Neuronal stem cell (in vitro differentiated cells): ENCODE data around the gene CEP152.

ENCODE experiments used
- DNase-seq: peaks from one replicate; pipeline ENCODE4 v3.0.0-alpha.2; 2013; ENCODE audit warnings: low spot score
- H2AFZ ChIP-seq: one replicate; pipeline ENCODE4 v1.6.1; 2013; ENCODE audit warnings: mild to moderate bottlenecking, low read length, inconsistent platforms
- H2AK5ac ChIP-seq: 2 replicates; pipeline ENCODE4 v1.6.1; 2013; ENCODE audit warnings: low read depth, mild to moderate bottlenecking, inconsistent platforms, low read length, moderate library complexity, mixed read lengths
- H2BK120ac ChIP-seq: 2 replicates; pipeline ENCODE4 v1.6.1; 2013; ENCODE audit warnings: low read depth, mild to moderate bottlenecking, inconsistent platforms, low read length, moderate library complexity, mixed read lengths
- H2BK12ac ChIP-seq: one replicate; pipeline ENCODE4 v1.6.1; 2013; ENCODE audit warnings: low read length, inconsistent platforms
- H2BK15ac ChIP-seq: 2 replicates; pipeline ENCODE4 v1.6.1; 2013; ENCODE audit warnings: mild to moderate bottlenecking, low read length, inconsistent platforms, mixed read lengths
- H2BK5ac ChIP-seq: one replicate; pipeline ENCODE4 v1.6.1; 2013; ENCODE audit warnings: inconsistent platforms, mild to moderate bottlenecking, low read length, moderate library complexity
- H3K14ac ChIP-seq: one replicate; pipeline ENCODE4 v1.6.1; 2013; ENCODE audit warnings: low read length, inconsistent platforms
- H3K18ac ChIP-seq: 2 replicates; pipeline ENCODE4 v1.6.1; 2013; ENCODE audit warnings: low read length, inconsistent platforms
- H3K23ac ChIP-seq: 2 replicates; pipeline ENCODE4 v1.6.1; 2013; ENCODE audit warnings: low read depth, mild to moderate bottlenecking, mixed read lengths, low read length, inconsistent platforms; ENCODE audit not compliant: poor library complexity
- H3K27ac ChIP-seq: replicated peaks from 3 replicates; pipeline ENCODE4 v1.5.1; 2013; ENCODE audit warnings: low read length, inconsistent platforms
- H3K27me3 ChIP-seq, 3 experiments: 2 replicates each; pipeline ENCODE4 v1.6.1; 2013; ENCODE audit warnings: low read length in 3 of 3, mild to moderate bottlenecking in 2 of 3, inconsistent platforms in 1 of 3, low read depth in 1 of 3, mixed read lengths in 1 of 3, moderate library complexity in 1 of 3; ENCODE audit not compliant: control insufficient read depth in 3 of 3, insufficient read depth in 3 of 3
- H3K36me3 ChIP-seq, 2 donors: replicated peaks in 1 of 2; 2 replicates each; pipeline ENCODE4 v1.6.1; 2013; ENCODE audit warnings: low read length in 2 of 2; ENCODE audit not compliant: control insufficient read depth in 2 of 2, insufficient read depth in 2 of 2
- H3K4ac ChIP-seq: 2 replicates; pipeline ENCODE4 v1.6.1; 2013; ENCODE audit warnings: inconsistent platforms, mild to moderate bottlenecking, low read length, moderate library complexity
- H3K4me1 ChIP-seq, 2 donors: 1 replicate in 1 of 2; 2 replicates in 1 of 2; pipeline ENCODE4 v1.6.1; 2013; ENCODE audit warnings: low read length in 2 of 2, low read depth in 1 of 2; ENCODE audit not compliant: control insufficient read depth in 2 of 2, insufficient read depth in 1 of 2
- H3K4me2 ChIP-seq: one replicate; pipeline ENCODE4 v1.6.1; 2013; ENCODE audit warnings: mild to moderate bottlenecking, low read length, inconsistent platforms; ENCODE audit not compliant: insufficient read depth, poor library complexity, severe bottlenecking
- H3K4me3 ChIP-seq, 2 donors: 2 replicates each; pipeline ENCODE4 v1.5.1; 2013; ENCODE audit warnings: low read length in 2 of 2, mild to moderate bottlenecking in 2 of 2, inconsistent platforms in 1 of 2, moderate library complexity in 1 of 2
- H3K79me1 ChIP-seq: one replicate; pipeline ENCODE4 v1.6.1; 2013; ENCODE audit warnings: low read depth, mild to moderate bottlenecking, inconsistent platforms, low read length, moderate library complexity
- H3K9ac ChIP-seq: one replicate; pipeline ENCODE4 v1.6.1; 2013; ENCODE audit warnings: mild to moderate bottlenecking, low read depth, low read length, inconsistent platforms; ENCODE audit not compliant: poor library complexity
- H3K9me3 ChIP-seq, 2 donors: replicated peaks in 1 of 2; 2 replicates each; pipeline versions ENCODE3 to v1.6.1; 2013; ENCODE audit warnings: low read length in 2 of 2, mild to moderate bottlenecking in 2 of 2, inconsistent platforms in 1 of 2, low read depth in 1 of 2, mixed read lengths in 1 of 2, moderate library complexity in 1 of 2; ENCODE audit not compliant: control insufficient read depth in 2 of 2, insufficient read depth in 1 of 2
- H4K8ac ChIP-seq: one replicate; pipeline ENCODE4 v1.6.1; 2013; ENCODE audit warnings: low read depth, mild to moderate bottlenecking, inconsistent platforms, low read length, moderate library complexity
- H4K91ac ChIP-seq: one replicate; pipeline ENCODE4 v1.6.1; 2013; ENCODE audit warnings: low read length, low read depth, mild to moderate bottlenecking, inconsistent platforms; ENCODE audit not compliant: poor library complexity
- WGBS, 2 donors: extraction: QIAGEN DNeasy Blood & Tissue Kit; methylation state at CpG; one replicate each; pipeline ENCODE4 v1.1.7; 2013; ENCODE audit warnings: missing lambda C conversion rate in 2 of 2, mixed read lengths in 1 of 2; ENCODE audit not compliant: insufficient read length in 2 of 2, insufficient replicate concordance in 1 of 2; ENCODE audit errors: extremely low coverage in 2 of 2; 5-methylcytosine and 5-hydroxymethylcytosine counted together

Gene CEP152

DNA sequence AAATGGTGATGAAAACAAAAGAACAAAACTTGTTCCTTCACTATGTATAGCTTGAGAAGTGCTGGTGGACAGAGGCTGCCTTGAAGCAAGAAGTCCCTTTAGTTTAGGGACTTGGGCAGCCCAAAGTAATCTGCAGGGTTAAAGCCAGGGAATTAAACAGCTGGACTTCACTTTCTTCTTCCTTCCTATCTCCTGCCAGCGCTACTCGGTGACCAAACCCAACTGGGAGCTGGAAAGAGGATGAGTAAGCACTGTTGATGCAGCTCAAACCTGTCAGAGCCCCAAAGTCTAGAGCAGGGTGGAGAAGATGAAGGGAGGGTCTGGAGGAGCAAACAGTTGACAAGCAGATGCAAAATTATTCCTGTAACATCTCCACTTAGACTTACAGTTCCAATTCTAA, 92.2 kb downstream of the CEP152 start:
- Histone ChIP-seq H3K4me1 (no peaks in the 10 kb centered on the region), H4K91ac (no peak overlapping the region), H3K9me3 (peaks cover 2 to 8% of the 10 kb centered on the region in 2 donors), H3K4ac (no peak overlapping the region), H3K4me2 (no peak overlapping the region), H2BK15ac (no peak overlapping the region), H3K4me3 (no peak overlapping the region), H3K14ac (no peak overlapping the region), H2AFZ (no peak overlapping the region), H3K18ac (no peak overlapping the region), H3K27me3 (no peaks in the 10 kb centered on the region), H3K36me3 (no peaks in the 10 kb centered on the region), H4K8ac (no peak overlapping the region), H2BK120ac (no peak overlapping the region), H3K79me1 (no peaks in the 10 kb centered on the region), H2BK5ac (no peak overlapping the region), H3K9ac (no peak overlapping the region), H2AK5ac (no peak overlapping the region), H3K27ac (no peak overlapping the region), H3K23ac (no peak overlapping the region), H2BK12ac (no peak overlapping the region)
- WGBS, 2 donors = no CpG with 5 or more reads among the region's 2 CpGs
- no peak for DNase-seq

DNA sequence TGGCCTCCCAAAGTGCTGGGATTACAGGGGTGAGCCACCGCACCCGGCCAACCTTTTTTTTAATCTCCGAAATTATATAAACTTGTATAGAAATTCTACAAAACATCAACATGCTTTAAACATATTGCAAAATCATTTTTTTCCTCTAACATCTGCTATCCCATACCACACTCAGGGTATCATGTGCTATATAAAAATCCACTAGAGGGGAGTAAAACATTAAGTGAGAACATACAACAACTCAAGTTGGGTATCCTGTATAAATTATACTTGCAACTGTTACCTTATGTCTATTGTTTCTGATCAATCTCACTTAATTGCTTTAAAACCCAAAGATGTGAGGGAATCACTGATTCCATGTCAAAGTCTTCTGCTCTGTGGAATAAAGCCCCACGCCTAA, 93.4 kb downstream of the CEP152 start:
- H2AFZ ChIP-seq = no peak overlapping the region
- no peak overlapping the region for H3K4me2 ChIP-seq
- H3K27me3 ChIP-seq = no peaks in the 10 kb centered on the region
- no peak overlapping the region for H3K4me3 ChIP-seq
- H4K91ac ChIP-seq = no peak overlapping the region
- no peak overlapping the region for H2BK12ac ChIP-seq
- no peak overlapping the region for H3K23ac ChIP-seq
- H3K9ac ChIP-seq = no peak overlapping the region
- H2BK15ac ChIP-seq = no peak overlapping the region
- H3K27ac ChIP-seq = no peak overlapping the region
- WGBS, 2 donors = no CpG with 5 or more reads among the region's 4 CpGs
- no peak overlapping the region for H4K8ac ChIP-seq
- H3K14ac ChIP-seq = no peak overlapping the region
- DNase-seq = no peak
- peaks cover 2 to 8% of the 10 kb centered on the region in 2 donors for H3K9me3 ChIP-seq
- H3K4ac ChIP-seq = no peak overlapping the region
- H2BK120ac ChIP-seq = no peak overlapping the region
- no peaks in the 10 kb centered on the region for H3K79me1 ChIP-seq
- no peak overlapping the region for H2BK5ac ChIP-seq
- H3K4me1 ChIP-seq = no peaks in the 10 kb centered on the region
- no peak overlapping the region for H2AK5ac ChIP-seq
- H3K18ac ChIP-seq = no peak overlapping the region
- H3K36me3 ChIP-seq = no peaks in the 10 kb centered on the region

DNA sequence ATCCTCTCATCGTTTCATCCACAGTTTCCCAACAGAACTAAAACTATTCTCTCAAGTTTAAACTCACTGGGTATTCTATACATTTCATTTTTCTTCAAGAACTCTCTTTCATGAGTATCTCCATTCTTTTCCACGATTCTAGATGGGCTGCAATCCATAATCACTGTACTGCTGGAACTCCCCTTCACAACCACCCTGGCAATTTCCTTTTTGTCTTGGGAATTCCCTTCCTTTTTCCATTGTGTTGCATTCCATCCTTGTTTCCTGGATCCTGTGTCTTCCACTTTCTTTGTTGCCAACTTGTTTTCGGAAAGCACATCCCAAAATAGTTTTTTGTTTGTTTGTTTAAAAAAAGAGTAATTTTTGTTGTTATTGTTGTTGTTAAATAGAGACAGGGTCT, 98.3 kb downstream of the CEP152 start:
- H2BK15ac ChIP-seq = no peak overlapping the region
- H3K27me3 ChIP-seq = no peaks in the 10 kb centered on the region
- no peak overlapping the region for H3K4ac ChIP-seq
- no peak overlapping the region for H4K91ac ChIP-seq
- no peak overlapping the region for H2AK5ac ChIP-seq
- no peaks in the 10 kb centered on the region for H3K79me1 ChIP-seq
- H3K4me3 ChIP-seq = no peak overlapping the region
- H4K8ac ChIP-seq = no peak overlapping the region
- H3K18ac ChIP-seq = no peak overlapping the region
- no peak overlapping the region for H3K14ac ChIP-seq
- no peak overlapping the region for H2BK12ac ChIP-seq
- no peak overlapping the region for H3K9ac ChIP-seq
- H3K4me2 ChIP-seq = no peak overlapping the region
- H2BK120ac ChIP-seq = no peak overlapping the region
- H3K9me3 ChIP-seq = peaks cover 2 to 8% of the 10 kb centered on the region in 2 donors
- H3K36me3 ChIP-seq = no peaks in the 10 kb centered on the region
- no peaks in the 10 kb centered on the region for H3K4me1 ChIP-seq
- no peak overlapping the region for H2AFZ ChIP-seq
- H2BK5ac ChIP-seq = no peak overlapping the region
- WGBS, 2 donors = 100% methylated on average over 1 of the region's 3 CpGs; no CpG with 5 or more reads in 1 of the 2 donors
- no peak overlapping the region for H3K23ac ChIP-seq
- no peak for DNase-seq
- H3K27ac ChIP-seq = no peak overlapping the region

DNA sequence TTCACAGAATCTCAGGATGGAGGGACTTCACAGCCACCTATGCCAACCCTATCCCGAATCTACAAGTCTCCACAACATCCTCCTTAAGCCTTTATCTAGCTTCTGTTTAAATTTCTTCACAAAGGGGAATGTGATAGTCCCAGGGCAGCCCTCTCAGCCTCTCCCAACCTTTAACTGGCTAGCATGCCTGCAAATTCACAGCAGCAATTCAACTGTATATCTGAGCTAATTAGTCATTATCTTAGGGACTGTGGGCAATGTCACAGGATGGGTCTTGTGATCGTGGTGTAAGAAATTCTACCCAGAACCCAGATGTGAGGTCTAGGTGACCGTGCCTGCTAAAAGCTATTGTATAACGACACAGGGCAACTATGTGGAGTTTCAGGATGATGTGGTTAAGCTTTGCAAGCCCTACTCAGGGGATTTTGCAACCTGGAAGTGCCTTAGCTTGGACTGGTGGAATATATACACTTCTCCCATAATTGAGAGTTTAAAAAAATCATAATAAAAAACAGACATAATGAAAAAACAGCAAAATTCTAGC, 99.8 kb downstream of the CEP152 start:
- H2AK5ac ChIP-seq = no peak overlapping the region
- no peak for DNase-seq

More for the DNA sequence above, 99.8 kb downstream of the CEP152 start:
- Histone ChIP-seq H3K4ac (no peak overlapping the region), H3K27me3 (no peaks in the 10 kb centered on the region), H3K9me3 (peaks cover 0 to 5% of the 10 kb centered on the region in 2 donors), H3K23ac (no peak overlapping the region), H3K18ac (no peak overlapping the region), H3K9ac (no peak overlapping the region), H3K27ac (no peak overlapping the region), H4K91ac (no peak overlapping the region), H3K14ac (no peak overlapping the region), H3K79me1 (no peaks in the 10 kb centered on the region), H2BK120ac (no peak overlapping the region), H3K4me2 (no peak overlapping the region), H3K36me3 (no peaks in the 10 kb centered on the region), H2BK5ac (no peak overlapping the region), H2BK15ac (no peak overlapping the region), H2BK12ac (no peak overlapping the region), H2AFZ (no peak overlapping the region), H3K4me1 (no peaks in the 10 kb centered on the region), H4K8ac (no peak overlapping the region), H3K4me3 (no peak overlapping the region)
- WGBS, 2 donors = no CpG with 5 or more reads among the region's 4 CpGs
